C4-2B (cell line): ENCODE data around the gene NSMCE3.
"Not testable (repeated sequence)": the region's sequence is repeated elsewhere in the genome, so short reads cannot be mapped to it uniquely, and the experiment has no call there.

ENCODE experiments used
- H3K27ac ChIP-seq: fragments of 450-650 bp; 2 replicates; pipeline ENCODE4 v1.5.1; 2017
- ZFX ChIP-seq: fragments of 450-650 bp; IDR thresholded peaks from 2 replicates; pipeline ENCODE4 v1.6.1; 2017
- TF ChIP-seq, protein P1 (sequence below): fragments of 450-650 bp; conservative IDR thresholded peaks from 2 replicates; pipeline ENCODE4 v1.5.1; 2017; ENCODE audit warnings: mild to moderate bottlenecking

NSMCE3 gene

DNA sequence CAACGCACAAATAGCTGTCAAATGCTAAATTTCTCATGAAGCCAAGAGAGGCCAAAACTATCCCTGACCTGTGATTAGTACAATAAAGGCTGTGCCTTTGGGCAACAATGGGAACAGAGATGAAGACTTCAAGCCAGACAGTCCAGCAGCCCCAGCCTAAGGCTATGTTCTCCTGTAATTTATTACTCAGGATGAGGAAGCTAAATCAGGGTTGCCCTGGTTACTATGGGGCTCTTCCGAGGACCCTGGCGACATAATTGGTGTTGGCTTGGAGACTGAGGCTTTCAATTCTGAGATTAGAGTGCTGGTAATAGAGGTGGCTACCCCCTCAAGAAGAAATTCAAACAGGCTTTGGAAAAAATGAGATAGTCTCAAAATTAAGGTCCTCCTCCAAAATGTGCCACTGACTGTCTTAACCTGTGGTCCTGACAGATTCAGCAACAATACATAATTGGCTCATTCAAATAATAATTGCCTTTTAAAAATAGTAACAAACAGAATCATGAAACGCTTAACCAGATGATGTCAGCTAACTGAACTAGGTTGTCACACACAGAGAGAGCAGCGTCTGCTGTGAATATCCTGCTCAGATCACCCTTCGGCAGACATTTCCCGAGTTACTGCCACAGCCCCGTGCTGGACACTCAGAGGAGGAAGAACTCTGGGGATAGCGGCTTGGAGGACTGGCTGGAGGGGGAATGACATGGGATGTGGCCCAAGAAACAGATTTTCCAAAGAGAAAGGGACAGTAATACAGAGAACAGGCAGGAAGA is 43.0 kb downstream of the NSMCE3 start:
- no peak overlapping the region for H3K27ac ChIP-seq
- TF ChIP-seq, protein P1, sequence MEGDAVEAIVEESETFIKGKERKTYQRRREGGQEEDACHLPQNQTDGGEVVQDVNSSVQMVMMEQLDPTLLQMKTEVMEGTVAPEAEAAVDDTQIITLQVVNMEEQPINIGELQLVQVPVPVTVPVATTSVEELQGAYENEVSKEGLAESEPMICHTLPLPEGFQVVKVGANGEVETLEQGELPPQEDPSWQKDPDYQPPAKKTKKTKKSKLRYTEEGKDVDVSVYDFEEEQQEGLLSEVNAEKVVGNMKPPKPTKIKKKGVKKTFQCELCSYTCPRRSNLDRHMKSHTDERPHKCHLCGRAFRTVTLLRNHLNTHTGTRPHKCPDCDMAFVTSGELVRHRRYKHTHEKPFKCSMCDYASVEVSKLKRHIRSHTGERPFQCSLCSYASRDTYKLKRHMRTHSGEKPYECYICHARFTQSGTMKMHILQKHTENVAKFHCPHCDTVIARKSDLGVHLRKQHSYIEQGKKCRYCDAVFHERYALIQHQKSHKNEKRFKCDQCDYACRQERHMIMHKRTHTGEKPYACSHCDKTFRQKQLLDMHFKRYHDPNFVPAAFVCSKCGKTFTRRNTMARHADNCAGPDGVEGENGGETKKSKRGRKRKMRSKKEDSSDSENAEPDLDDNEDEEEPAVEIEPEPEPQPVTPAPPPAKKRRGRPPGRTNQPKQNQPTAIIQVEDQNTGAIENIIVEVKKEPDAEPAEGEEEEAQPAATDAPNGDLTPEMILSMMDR, result no peak
- TF ChIP-seq ZFX, result no peak

DNA sequence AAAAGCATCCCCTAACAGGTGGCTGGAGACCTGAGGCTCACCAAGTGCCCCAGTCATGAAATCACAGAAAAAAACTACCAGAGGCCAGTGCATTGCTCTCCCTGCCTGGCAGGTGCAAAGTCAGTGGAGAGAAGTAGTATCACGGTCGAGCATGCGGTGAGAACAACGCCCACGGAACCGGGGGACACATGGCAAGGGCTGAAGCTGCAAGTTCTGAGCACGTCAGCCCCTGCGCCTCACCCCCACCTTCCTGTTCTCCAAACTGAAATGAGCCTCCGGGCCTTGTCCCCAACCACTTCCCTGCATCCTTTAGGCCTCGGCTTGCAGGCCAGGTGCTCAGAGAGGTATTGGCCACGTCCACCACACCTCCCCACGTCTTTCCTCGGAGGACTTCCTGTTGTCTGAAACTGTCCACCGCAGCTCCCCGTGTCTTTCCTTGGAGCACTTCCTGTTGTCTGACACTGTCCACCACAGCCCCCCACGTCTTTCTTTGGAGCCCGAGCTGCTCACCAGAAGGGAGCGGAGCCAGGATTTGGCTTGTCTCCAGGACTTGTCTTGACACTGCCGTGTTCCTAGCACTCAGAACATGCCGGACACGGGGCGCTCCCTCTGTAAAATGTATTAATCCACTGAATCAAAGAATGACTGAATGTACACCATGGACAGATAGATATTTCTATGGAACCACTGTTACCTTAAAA is 43.9 kb downstream of the NSMCE3 start:
- TF ChIP-seq, protein P1, result no peak
- TF ChIP-seq ZFX, result no peak

DNA sequence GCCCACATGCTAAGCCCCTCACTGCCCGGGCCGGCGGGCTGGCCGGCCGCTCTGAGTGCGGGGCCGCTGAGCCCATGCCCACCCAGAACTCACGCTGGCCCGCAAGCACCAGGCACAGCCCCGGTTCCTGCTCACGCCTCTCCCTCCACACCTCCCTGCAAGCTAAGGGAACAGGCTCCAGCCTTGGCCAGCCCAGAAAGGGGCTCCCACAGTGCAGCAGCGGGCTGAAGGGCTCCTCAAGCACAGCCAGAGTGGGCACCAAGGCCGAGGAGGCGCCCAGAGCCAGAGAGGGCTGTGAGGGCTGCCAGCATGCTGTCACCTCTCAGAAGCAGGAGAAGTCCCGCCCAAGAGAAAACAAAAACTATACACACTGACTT is 44.6 kb downstream of the NSMCE3 start:
- not testable (repeated sequence) for H3K27ac ChIP-seq

More for the DNA sequence above, 43.9 kb downstream of the NSMCE3 start:
- H3K27ac ChIP-seq, result no peak overlapping the region

DNA sequence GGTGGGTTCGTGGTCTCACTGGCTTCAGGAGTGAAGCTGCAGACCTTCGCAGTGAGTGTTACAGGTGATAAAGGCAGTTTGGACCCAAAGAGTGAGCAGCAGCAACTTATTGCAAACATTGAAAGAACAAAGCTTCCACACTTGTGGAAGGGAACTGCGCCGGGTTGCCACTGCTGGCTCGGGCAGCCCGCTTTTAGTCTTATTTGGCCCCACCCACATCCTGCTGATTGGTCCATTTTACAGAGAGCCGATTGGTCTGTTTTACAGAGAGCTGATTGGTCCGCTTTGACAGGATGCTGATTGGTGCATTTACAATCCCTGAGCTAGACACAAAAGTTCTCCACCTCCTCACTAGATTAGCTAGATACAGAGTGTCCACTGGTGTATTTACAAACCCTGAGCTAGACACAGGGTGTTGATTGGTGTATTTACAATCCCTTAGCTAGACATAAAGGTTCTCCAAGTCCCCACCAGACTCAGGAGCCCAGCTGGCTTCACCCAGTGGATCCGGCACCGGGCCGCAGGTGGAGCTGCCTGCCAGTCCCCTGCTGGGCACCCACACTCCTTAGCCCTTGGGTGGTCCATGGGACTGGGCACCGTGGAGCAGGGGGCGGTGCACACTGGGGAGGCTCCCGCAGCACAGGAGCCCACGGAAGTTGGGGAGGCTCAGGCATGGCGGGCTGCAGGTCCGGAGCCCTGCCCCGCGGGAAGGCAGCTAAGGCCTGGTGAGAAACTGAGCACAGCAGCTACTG is 45.2 kb downstream of the NSMCE3 start:
- H3K27ac ChIP-seq, result not testable (repeated sequence)

DNA sequence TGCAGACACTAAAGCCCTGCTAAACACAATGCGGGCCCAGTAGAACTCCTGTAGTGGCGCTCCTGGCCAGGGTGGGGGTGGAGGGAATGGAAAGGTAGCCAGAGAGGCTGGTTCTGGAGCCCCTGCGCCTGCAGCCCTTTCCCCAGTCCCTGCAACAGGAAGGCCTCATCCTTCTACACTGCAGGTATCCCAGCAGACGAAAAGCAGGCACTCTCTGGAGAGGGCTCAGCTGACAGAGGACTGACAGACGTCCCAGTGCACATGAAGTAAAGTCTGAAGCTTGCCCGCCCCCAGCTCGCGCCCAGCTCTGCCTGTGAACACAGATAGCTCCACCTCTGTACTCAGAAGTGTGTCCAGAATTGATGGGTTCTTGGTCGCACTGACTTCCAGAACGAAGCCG is 46.0 kb downstream of the NSMCE3 start:
- no peak overlapping the region for H3K27ac ChIP-seq
- TF ChIP-seq, protein P1, result no peak
- no peak for TF ChIP-seq ZFX

DNA sequence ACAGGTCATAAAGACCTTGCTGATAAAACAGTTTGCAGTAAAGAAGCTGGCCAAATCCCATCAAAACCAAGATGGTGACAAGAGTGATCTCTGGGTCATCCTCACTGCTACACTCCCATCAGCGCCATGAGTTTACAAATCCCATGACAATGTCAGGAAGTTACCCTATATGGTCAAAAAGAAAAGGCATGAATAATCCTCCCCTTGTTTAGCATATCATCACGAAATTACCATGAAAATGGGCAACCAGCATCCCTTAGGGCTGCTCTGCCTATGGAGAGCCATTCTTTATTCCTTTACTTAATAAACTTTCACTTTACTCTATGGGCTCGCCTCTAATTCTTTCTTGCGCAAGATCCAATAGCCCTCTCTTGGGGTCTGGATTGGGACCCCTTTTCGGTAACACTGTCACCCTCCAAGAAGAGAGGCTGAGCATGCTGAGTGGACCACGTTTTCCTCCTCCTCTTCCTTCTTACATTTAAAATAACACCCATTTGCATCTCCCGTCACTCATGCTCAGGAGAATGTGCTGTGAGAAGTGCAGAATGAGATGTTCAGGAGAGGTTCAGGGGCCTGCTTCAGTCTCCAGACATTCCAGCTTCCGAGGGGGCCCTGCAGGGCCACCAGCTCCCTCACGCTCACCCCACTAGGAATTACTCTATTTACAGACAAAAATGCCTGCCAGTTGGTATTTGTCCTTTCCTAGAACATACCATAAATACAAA is 47.3 kb downstream of the NSMCE3 start:
- TF ChIP-seq, protein P1, result no peak
- no peak for TF ChIP-seq ZFX
- H3K27ac ChIP-seq, result no peak overlapping the region

DNA sequence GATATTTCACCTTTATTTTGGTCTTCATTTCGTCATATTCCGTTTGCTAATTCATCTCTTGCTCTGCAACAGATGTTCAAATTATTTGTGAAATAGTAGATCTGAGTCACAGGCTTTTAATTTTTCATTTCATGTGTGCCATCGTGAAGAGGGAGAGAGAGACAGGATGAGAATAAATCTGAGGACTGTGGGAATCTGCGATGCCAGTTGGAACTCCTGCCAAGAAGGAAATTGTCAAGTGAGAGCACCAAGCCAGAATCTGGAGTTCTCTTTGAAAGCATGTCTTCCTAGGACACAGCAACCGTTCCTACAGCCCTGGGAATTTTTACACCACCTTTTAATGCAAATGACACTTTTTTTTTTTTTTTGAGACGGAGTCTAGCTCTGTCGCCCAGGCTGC is 48.8 kb downstream of the NSMCE3 start:
- H3K27ac ChIP-seq, result no peak overlapping the region
- TF ChIP-seq, protein P1, result no peak
- TF ChIP-seq ZFX, result no peak

DNA sequence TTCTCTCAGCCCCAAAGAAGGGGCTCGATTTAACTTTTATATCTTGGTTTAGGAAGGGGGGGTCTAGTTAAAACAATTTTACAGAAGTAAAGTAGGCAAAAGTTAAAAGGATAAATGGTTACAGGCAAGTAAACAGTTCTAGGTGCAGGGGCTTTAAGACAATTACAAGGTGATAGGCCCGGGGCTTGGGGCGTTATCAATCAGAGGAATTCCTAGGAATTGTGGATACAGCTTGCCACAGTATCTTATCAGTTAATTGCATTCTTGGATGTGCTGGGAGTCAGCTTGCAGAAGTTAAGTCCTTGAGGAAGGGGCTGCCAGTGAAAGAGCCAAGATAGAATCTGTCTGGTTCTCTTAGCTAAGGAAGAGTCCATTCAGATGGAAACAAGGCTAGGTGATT is 52.7 kb downstream of the NSMCE3 start:
- no peak for TF ChIP-seq ZFX
- TF ChIP-seq, protein P1, result no peak
- no peak overlapping the region for H3K27ac ChIP-seq
